Stimulated activated CD4-positive, alpha-beta T cell treated with anti-CD3 and anti-CD28 coated beads, Interleukin-1b, Interleukin-23, amount 100 ng/mL, for 24 hours (primary cell): ENCODE data around the gene LAYN.
A peak's percentile ranks its signal among the peaks of the same experiment; 100 is the strongest.

ENCODE experiments used
- DNase-seq, 4 experiments: peaks; one replicate each; pipeline ENCODE4 v3.0.0-alpha.2; 2020; ENCODE audit warnings: low read depth in 4 of 4, low spot score in 1 of 4

Gene LAYN

DNA sequence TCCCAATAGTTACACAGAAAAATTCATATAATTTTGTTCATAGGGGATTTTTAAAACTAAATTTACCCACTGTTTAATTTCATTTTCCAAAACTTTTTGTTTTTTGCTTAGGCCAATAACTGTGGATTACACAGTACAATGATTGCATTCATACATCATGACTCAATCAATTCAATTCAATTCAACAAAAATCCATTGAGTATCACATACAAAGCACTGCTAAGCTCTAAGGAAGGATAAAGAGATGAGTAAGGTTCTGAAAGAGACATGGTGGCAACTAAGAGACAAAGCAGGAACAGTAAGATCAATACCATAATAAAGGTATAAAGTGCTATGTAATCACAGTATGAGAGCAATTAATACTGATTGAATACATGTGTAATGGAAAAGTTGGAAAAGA lies 9.4 kb upstream of the LAYN start:
- DNase-seq = no peak

DNA sequence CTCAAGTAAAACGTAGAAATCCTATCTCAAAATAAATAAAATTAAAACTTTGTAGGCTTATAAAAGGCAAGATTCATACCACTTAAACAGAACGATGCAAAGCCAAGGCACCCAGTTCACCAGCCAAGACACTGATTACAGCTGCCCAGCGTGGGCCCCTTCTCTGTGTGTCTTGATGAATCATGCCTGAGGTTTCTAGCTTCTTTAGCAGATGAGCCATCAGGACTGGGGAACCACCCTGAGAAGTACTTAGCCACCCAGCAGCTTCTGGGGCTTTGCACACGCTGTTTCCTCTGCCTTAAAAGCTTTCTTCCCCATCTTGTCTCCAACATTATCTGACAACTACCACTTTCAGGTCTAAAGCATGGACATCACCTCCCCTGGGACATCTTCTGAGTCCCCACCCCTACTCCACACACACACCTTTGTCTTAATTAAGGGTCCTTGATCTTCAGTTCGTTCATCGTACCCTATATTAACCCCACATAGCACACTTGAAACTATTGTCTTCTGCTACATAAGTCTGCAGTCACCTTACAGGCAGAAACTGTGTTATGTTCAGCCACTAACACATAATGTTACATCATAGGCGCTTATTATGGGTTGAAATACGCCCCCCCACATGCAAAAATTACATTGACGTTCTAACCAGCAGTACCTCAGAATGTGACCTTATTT lies 8.7 kb upstream of the LAYN start:
- DNase-seq = peak; percentile 38 to 64 (median 45)

DNA sequence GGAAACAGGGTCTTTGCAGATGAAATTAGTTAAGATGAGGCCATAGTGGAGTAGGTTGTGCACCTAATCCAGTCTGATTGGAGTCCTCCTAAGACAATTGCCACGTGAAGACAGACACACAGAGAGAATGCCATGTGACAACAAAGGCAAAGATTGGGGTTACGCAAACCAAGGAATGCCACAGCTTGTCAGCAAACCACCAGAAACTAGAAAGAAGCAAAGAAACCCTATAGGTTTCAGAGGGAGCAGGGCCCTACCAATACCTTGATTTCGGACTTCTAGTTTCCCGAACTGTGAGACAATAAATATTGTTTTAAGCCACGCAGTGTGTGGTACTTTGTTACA lies 8.2 kb upstream of the LAYN start:
- no peak for DNase-seq

DNA sequence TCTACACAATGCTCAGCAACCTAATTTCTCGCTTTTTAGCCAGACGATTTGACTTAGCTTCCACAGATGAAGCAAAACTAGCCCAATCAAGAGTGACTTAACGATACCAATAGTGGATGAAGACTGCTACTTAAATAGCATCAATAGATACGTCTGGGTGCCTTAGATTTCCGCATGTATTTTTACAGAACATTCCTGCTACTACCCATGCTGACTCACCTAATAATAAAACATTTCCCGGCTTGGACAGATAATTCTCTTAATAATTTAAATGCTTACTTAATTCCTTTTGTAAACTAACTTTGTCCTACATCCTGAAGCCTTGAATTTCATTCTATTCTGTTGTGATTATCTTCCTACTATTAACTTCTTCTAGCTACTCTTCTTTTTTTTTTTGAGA lies 5.2 kb upstream of the LAYN start:
- no peak for DNase-seq

DNA sequence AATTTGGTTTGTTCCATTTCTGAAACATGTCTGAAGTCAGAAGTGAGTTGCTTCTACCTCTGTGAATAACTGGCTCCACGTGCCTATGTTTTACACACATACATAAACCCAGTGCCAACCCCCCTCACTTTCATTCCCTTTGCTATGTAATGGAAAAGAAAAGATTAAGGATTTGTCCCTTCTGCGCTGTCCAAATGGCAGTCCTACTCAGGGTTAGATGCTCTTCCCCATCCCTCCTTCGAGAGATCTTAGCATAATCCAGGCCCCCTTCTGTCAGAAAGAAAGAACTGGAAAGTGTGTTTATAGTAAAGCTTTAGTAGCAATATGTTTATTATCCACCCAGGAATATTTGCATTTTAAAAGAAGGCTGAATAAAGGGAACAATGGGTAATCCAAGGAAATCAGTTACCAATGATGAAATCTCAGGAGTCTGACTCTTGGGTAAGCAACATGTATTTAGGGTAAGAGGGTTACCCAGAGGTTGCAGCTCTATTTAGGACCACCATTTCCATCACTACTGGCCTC lies 3.1 kb upstream of the LAYN start:
- DNase-seq = no peak

DNA sequence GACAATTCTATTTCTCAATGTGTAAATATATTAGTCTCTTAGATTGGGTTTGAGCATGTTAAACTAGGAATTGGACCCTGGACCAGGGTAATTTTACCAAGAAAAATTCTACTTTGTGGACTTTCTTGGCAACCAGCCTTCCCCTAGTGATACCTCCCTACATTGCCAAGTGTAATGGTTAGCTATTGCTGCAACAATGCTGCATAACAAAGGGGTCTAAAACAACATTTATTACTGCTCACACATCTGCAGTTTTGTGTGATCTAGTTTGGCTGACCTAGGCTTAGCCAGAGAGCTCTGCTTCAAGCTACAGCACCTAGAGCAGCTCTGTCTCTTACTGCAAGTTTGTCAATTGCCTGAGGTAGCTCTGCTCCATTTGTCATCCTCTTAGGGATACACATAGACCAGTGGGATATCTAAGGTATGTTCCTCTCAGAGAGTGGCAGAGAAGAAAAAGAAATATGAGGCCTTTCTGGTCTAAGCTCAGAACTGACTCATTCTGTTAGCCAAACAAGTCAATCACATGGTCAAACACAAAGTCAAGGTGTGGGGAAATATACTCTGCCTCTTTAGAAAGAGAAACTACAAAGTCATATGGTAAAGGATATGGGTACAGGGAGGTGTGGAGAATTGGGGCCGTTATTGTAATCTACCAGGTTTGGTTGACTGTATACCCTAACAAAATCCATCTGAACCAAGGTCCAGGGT lies 2.0 kb upstream of the LAYN start:
- DNase-seq = no peak

DNA sequence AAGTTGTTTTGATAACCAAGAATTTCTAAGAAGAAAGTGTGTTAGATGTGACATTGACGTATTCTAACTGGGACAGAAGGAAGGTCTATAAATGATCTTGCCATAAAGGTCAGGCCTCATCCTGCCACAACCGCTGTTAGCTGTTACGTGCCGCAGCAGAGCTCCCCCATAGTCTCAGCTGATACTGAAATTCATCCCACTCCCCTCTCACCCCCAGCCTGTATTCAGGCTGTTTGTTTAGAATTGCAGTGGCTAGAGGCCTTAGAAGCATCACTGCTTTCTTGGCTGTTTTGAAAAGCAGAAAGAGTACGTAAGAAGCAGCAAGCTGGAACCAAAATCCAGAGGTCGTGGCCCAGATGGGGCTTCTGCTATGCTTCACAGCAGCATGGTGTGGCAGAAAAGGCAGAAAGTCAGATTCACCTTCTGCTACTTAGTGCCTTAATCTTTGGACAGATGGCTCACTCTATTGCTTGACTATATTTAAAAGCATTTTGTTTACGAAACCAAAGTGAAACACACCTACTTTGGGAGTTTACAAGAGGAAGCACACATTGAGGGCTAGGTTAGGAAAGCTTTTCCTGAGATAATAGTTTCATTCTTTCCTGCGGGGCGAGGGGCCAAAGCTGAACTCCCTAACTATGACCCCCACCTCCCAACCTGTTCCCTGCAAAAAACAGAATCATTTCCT lies 950 bp upstream of the LAYN start:
- DNase-seq = no peak

DNA sequence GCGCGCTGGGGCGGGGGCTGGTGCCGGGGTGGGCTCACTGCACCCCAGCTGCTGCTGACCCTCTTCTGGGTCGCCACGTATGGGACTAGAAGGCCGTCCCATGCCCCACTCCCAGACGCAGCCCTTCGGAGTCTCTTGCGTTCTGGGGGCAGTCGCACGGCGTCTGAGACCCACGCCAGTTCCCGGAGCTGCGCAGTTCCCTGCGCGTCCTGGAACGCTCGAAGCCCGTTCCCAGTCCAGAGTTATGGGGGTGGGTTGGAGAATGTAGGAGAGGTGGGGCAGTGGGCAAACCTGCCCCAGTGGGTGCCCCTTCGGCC lies 375 bp downstream of the LAYN start:
- DNase-seq = no peak

DNA sequence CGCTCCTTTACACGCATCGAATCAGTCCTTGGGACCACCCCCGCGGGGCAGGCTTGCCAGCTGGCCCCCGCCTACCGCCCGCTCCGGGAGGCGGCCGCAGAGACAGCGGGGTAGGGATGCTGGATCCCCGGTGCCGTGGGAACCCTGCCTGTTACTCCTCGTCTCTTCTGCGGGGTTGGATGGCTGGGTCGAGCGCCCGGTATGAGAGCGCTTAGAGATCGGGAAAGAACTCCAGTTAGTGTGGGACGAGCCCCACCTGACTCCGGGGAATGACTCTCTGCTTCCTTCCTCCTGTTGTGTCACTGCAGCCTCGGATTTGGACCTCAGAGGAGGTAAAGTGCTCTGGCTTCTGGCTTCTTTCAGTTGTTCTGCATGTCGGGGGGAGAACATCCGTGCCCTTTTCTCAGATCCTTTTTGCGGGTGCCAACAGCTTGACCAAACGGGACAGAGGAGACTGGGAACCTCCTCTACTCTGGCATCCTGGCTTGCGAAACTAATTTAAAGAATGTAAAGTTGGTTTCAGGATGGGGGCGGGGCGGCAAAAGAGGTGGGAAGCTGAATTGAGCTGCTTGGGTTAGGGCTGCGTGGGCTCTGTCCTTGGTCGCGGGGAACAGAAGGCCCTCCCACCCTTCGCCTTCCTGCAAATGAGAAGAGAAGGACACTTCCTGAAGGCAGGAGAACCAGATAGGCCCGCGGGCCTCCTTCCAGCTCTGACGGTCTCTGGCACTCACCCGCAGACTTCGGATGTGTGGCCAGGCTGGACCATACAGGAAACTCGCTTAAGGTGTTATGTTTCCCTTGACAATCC lies 938 bp downstream of the LAYN start:
- no peak for DNase-seq

DNA sequence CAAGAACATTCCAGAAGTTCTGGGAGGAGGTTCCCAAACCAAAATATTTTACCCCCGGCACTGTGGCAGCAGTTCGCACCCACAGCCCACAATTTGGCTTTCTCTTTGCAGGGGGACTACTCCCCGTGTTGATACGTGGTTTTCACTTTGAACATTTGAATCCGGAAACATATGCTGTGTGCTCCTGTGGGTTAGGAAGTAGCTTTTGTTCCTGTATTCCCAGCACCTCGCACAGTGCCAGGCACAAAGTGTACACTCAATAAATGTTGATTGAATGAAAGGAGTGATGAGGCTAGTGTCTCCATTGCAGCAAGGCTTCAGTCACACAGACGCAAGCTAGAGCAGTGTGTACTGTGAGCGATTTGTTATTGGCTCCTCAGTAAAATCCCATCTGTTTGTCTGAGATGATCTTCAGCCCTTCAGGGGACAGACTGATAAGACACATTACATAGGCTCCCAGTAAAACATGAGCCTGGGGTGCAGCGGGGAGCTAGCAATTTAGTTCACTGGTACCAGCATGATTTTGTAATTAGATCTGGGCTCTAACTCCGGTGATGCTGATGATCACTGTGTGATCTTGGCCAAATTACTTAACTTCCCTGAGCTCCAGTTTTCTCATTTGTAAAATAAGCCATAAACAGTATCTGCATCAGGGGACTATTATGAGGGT lies 2.2 kb downstream of the LAYN start:
- DNase-seq = no peak

DNA sequence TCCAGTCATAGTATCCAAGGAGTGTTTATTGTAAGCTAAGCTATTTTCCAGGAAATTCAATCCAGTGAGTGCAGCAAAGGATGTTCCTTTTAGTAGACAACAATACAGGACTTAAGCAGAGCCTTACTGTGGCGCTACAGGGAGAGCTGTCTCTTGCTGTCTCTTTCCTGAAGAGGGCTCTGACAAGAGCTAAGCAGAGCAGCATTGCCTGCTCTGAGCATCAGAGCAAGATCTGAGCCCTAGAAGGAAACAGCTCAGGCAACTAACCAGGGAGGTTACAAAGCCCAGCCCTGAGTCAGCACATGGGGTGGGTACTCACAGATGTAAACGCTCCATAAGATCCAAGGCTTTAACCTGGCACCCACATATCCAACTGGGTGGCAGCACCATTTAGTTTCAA lies 8.0 kb downstream of the LAYN start:
- DNase-seq = no peak

DNA sequence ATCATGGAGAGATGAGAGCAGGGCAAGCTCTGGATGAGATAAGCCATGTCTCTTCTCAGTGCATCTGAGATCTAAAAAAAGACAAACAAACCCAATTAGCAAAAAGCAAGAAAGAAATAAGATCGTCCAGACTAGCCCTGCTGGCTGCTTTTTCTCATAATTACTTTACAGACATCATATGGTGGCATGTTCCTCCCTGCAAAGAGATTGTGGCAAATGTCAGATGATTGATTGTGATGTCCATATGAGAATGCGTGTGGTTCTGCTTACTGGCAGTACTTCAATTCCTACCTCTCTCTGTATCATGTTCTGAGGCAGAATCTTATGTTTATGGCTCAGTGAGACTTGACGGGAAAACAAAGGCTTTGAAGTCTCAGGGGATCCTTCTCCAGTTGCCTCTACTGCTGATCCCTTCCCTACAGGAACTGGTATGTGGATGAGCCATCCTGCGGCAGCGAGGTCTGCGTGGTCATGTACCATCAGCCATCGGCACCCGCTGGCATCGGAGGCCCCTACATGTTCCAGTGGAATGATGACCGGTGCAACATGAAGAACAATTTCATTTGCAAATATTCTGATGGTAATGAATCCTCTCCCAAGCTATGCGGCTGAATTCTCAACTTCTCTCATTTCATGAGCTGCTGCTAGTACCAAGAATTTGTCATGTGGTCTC lies 8.8 kb downstream of the LAYN start:
- DNase-seq = no peak

DNA sequence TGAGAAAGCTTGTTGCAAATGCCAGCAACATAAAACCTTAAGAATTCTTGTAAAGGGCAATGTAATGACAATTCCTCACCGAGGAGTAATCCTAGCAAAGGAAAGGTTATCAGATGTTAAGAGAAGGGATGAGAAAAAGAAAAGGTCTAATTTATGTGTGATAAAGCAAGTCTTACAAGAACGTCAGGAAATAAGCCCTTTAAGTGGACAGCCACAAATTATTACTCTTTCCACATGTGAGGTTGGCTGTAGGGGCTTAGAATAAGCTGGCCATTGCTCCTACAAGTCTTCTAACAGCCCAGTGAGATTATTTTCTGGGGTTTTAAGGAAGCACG lies 9.3 kb downstream of the LAYN start:
- no peak for DNase-seq

DNA sequence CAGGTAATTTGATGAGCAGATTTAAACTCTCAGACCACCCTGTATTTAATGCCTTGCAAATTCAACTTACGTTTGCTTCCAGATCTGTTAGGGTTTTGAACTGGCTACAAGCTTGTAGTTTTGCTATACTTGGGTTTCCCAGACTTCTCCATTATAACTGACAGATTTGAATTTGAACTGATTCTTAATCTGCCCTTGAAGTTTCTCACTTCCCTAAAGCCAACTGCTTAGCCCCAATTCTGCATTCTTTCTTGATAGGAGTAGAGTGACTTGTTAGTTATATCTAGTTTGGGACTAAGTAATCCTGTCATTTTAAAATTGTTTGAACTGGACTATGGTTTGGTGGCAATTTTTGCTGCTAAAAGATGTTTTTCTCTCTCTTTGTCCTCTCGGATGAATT lies 9.7 kb downstream of the LAYN start:
- DNase-seq = no peak

DNA sequence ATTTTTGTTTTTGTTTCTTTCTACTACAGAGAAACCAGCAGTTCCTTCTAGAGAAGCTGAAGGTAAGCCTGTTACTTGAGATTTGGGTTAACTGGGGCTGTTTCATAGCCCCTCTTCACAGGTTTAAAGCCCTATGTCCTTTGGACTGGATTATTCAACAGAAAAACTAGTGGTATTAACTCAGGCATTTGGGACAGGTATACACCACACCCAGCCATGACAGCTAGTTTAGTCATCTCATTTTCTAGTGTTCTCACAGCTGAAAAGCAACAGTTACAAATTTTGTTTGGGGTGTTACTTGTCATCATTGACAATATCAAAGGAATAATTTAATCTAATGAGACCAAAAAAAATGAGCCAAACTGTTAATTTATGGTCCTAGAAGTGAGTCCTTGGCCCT lies 14.0 kb downstream of the LAYN start:
- no peak for DNase-seq

DNA sequence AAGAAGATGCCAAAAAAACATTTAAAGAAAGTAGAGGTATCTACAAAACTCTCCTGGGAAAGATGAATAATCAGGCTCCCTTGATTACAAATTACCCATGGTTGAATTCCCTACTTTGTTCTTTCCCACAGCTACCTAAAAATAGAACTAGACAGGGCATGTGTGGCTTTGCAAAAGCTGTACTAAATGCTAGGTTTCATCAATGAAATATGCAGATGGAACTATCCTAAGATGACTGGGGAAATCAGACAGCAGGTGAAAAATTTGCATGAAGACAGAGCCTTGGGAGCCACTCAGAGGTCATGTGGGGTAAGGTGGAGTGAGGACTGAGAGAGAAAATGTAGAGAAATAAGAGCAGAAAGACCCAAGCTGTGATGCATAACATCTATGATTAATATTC lies 14.7 kb downstream of the LAYN start:
- no peak for DNase-seq

DNA sequence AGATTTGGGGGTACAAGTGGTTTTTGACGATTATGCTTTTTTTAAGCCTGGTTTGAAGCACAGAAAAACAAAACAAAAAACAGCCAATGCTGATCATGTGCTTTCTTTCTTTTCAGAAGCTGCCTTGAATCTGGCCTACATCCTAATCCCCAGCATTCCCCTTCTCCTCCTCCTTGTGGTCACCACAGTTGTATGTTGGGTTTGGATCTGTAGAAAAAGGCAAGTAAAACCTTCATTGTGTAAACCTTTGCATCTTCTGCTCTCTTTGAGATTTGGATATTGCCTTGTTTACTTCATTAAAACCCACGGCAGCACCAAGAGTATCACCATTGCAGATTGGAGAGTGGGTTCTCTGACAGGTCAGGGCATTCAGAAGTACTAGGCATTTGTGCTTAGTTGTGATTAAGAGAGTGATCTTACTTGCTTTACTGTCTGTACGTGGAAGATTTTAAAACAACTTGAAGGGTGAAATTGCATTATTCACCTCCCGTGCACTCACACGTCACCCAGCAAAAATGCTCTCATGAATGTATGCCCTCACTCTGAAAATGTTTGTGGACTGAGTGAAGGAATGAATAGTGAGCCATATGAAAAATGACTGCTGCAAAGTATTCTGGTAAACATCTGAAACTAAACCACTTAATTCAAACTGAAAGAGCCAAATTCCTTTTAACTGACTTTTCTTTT lies 17.0 kb downstream of the LAYN start:
- no peak for DNase-seq

DNA sequence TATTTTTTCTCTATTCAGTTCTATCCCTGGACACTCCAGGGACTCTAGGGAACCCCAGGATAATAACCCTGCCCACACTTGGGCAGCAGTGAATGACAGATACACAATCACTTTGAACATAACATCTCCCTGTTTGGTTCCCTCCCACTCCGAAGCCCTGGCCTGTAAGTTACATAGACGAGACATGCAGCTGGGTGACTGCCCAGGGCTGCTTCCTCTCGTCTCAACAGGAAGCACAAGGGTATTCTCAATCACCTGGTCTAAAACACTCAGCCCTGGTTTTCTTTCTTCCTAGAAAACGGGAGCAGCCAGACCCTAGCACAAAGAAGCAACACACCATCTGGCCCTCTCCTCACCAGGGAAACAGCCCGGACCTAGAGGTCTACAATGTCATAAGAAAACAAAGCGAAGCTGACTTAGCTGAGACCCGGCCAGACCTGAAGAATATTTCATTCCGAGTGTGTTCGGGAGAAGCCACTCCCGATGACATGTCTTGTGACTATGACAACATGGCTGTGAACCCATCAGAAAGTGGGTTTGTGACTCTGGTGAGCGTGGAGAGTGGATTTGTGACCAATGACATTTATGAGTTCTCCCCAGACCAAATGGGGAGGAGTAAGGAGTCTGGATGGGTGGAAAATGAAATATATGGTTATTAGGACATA lies 19.4 kb downstream of the LAYN start:
- DNase-seq = no peak

DNA sequence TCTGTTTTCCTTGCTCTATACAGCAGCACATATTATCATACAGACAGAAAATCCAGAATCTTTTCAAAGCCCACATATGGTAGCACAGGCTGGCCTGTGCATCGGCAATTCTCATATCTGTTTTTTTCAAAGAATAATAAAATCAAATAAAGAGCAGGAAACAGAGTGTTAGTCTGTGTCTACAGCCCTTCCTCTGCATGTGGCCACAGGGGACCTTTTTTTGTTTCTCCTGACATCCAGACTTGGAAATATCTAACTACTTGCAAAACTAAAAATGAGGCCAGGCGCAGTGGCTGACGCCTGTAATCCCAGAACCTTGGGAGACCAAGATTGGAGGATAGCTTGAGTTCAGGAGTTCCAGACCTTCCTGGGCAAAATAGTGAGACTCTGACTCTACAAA lies 20.3 kb downstream of the LAYN start:
- no peak for DNase-seq

DNA sequence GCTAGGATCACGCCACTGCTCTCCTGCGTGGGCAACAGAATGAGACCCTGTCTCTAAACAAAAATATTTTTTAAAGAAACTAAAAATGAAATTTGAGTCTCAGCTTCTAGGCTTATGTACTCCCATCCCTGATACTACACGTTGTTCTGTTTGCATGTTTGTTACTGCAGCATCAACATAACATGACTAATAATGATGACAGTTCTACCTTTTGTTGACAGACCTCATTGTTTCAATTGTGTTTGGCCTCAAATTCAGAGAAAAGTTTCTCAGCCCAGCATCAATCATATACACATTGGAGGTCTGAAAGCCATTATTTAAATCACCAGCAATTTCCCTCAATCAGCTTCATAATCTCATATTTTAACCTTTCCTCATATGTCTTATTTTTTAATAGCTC lies 20.8 kb downstream of the LAYN start:
- no peak for DNase-seq
